CD4-positive, CD25-positive, alpha-beta regulatory T cell (primary cell): Measurements from ENCODE around the gene AGPS. TPM values are rescaled to one million over a fixed set of nuclear protein-coding genes. Genes with fewer than 3 reads are reported as not detected.

Source experiments
- ATAC-seq, 2 donors: fragments of 150-1000 bp; cut with Tn5 transposase; one replicate each; pipeline ENCODE4 v1.10.0; 2021; ENCODE audit warnings: low read depth in 2 of 2, moderate number of reproducible peaks in 2 of 2, moderate library complexity in 1 of 2
- DNase-seq, 3 donors: peaks; one replicate each; pipeline versions ENCODE4 v3.0.0 to v3.0.0-alpha.2; 2012 to 2022; ENCODE audit warnings: mixed read lengths in 1 of 3
- H3K27ac ChIP-seq: one replicate; pipeline ENCODE4 v1.7.0; 2013; ENCODE audit warnings: mild to moderate bottlenecking, low read length; ENCODE audit not compliant: insufficient read depth, poor library complexity, severe bottlenecking
- H3K27me3 ChIP-seq: one replicate; pipeline ENCODE4 v1.7.0; 2013; ENCODE audit warnings: low read length; ENCODE audit not compliant: control insufficient read depth, insufficient read depth
- H3K36me3 ChIP-seq: one replicate; pipeline ENCODE4 v1.7.0; 2013; ENCODE audit warnings: mild to moderate bottlenecking, low read length, moderate library complexity; ENCODE audit not compliant: control insufficient read depth, insufficient read depth
- H3K4me1 ChIP-seq: 2 replicates; pipeline ENCODE4 v1.7.0; 2013; ENCODE audit warnings: mild to moderate bottlenecking, low read length; ENCODE audit not compliant: insufficient read depth, control insufficient read depth, poor library complexity, severe bottlenecking
- H3K4me3 ChIP-seq: one replicate; pipeline ENCODE4 v1.7.0; 2013; ENCODE audit warnings: low read depth, mild to moderate bottlenecking, low read length, moderate library complexity
- H3K9me3 ChIP-seq, 2 experiments: 1 replicate in 1 of 2; 2 replicates in 1 of 2; pipeline ENCODE4 v1.7.0; 2013; ENCODE audit warnings: low read length in 2 of 2, mild to moderate bottlenecking in 1 of 2, moderate library complexity in 1 of 2; ENCODE audit not compliant: control insufficient read depth in 2 of 2
- H3K27ac Mint-ChIP-seq, 3 donors: one replicate each; pipeline ENCODE4 v1.8.0; 2020 to 2022; ENCODE audit warnings: mild to moderate bottlenecking in 3 of 3, mixed read lengths in 3 of 3, moderate library complexity in 2 of 3
- H3K27me3 Mint-ChIP-seq: one replicate; pipeline ENCODE4 v1.8.0; 2022; ENCODE audit warnings: mild to moderate bottlenecking, mixed read lengths
- H3K36me3 Mint-ChIP-seq: one replicate; pipeline ENCODE4 v1.8.0; 2020; ENCODE audit warnings: mixed read lengths
- H3K4me1 Mint-ChIP-seq, 4 donors: one replicate each; pipeline ENCODE4 v1.8.0; 2020 to 2022; ENCODE audit warnings: mixed read lengths in 4 of 4, mild to moderate bottlenecking in 1 of 4
- H3K4me3 Mint-ChIP-seq, 4 donors: one replicate each; pipeline ENCODE4 v1.8.0; 2020 to 2022; ENCODE audit warnings: mild to moderate bottlenecking in 4 of 4, mixed read lengths in 4 of 4, moderate library complexity in 3 of 4
- H3K9me3 Mint-ChIP-seq, 7 donors: one replicate each; pipeline ENCODE4 v1.8.0; 2020 to 2022; ENCODE audit warnings: mixed read lengths in 7 of 7, mild to moderate bottlenecking in 3 of 7, moderate library complexity in 2 of 7
- polyA plus RNA-seq, 4 donors: library from polyadenylated mRNA; unstranded; fragments of 300-500 nt; fragmentation: Illumina TruSeq; gene quantifications; one replicate each; pipeline ENCODE4 v1.2.3, GENCODE V29; 2021
- total RNA-seq: library from RNA; stranded (reverse); gene quantifications from one replicate; pipeline ENCODE4 v1.2.3, GENCODE V29; 2022

Gene AGPS
- total and polyA plus RNA-seq, 5 donors from 2014 or later, result 15.6 to 29.4 (median 22.6) TPM

GRCh38 chr2:177466337-177467195, 74.0 kb downstream of the AGPS start:
- DNase-seq (no peak), ATAC-seq (no peak)
- Histone ChIP-seq H3K4me3 (no peak overlapping the region), H3K27ac (no peak overlapping the region), H3K36me3 (peaks cover 18% of the 10 kb centered on the region), H3K9me3 (peaks cover 0 to 5% of the 10 kb centered on the region in 2 experiments), H3K27me3 (no peaks in the 10 kb centered on the region), H3K4me1 (no peaks in the 10 kb centered on the region)
- peaks cover 40% of the 10 kb centered on the region for H3K36me3 Mint-ChIP-seq
- no peaks in the 10 kb centered on the region for H3K4me1 Mint-ChIP-seq
- H3K4me3 Mint-ChIP-seq, result no peak overlapping the region
- no peak overlapping the region for H3K27ac Mint-ChIP-seq
- H3K9me3 Mint-ChIP-seq, result peaks cover 0 to 8% (median 6%) of the 10 kb centered on the region in 7 donors
- H3K27me3 Mint-ChIP-seq, result no peaks in the 10 kb centered on the region

GRCh38 chr2:177467646-177468045, 75.1 kb downstream of the AGPS start:
- H3K27ac Mint-ChIP-seq, result no peak overlapping the region
- no peak for DNase-seq
- Histone ChIP-seq H3K27ac (no peak overlapping the region), H3K36me3 (peaks cover 21% of the 10 kb centered on the region), H3K9me3 (peaks cover 6 to 11% of the 10 kb centered on the region in 2 experiments), H3K27me3 (no peaks in the 10 kb centered on the region), H3K4me1 (no peaks in the 10 kb centered on the region), H3K4me3 (no peak overlapping the region)
- no peaks in the 10 kb centered on the region for H3K27me3 Mint-ChIP-seq
- H3K4me3 Mint-ChIP-seq, result no peak overlapping the region
- no peak for ATAC-seq
- H3K36me3 Mint-ChIP-seq, result peaks cover 44% of the 10 kb centered on the region
- H3K9me3 Mint-ChIP-seq, result peaks cover 0 to 13% (median 10%) of the 10 kb centered on the region in 7 donors
- H3K4me1 Mint-ChIP-seq, result no peaks in the 10 kb centered on the region

GRCh38 chr2:177471990-177472389, 79.4 kb downstream of the AGPS start:
- H3K4me1 Mint-ChIP-seq, result peaks cover 0 to 10% (median 2%) of the 10 kb centered on the region in 4 donors
- ATAC-seq (no peak), DNase-seq (no peak)
- Histone ChIP-seq H3K4me1 (no peaks in the 10 kb centered on the region), H3K9me3 (peaks cover 6 to 11% of the 10 kb centered on the region in 2 experiments), H3K27me3 (no peaks in the 10 kb centered on the region), H3K36me3 (peaks cover 13% of the 10 kb centered on the region), H3K27ac (no peak overlapping the region), H3K4me3 (no peak overlapping the region)
- peaks cover 0 to 15% (median 10%) of the 10 kb centered on the region in 7 donors for H3K9me3 Mint-ChIP-seq
- no peaks in the 10 kb centered on the region for H3K27me3 Mint-ChIP-seq
- no peak overlapping the region for H3K4me3 Mint-ChIP-seq
- H3K27ac Mint-ChIP-seq, result no peak overlapping the region
- peaks cover 53% of the 10 kb centered on the region for H3K36me3 Mint-ChIP-seq

- peaks cover 61% of the 10 kb centered on the region for H3K36me3 Mint-ChIP-seq
- H3K4me3 Mint-ChIP-seq, result no peak overlapping the region
- no peak for ATAC-seq
- DNase-seq, result no peak
- peaks cover 0 to 18% (median 3%) of the 10 kb centered on the region in 4 donors for H3K4me1 Mint-ChIP-seq
- no peaks in the 10 kb centered on the region for H3K27me3 ChIP-seq
- H3K36me3 ChIP-seq, result peaks cover 16% of the 10 kb centered on the region
- no peak overlapping the region for H3K4me3 ChIP-seq
- H3K27ac Mint-ChIP-seq, result no peak overlapping the region
- no peaks in the 10 kb centered on the region for H3K4me1 ChIP-seq
- H3K27me3 Mint-ChIP-seq, result no peaks in the 10 kb centered on the region
- H3K27ac ChIP-seq, result no peak overlapping the region
- H3K9me3 Mint-ChIP-seq, result peaks cover 0 to 28% (median 12%) of the 10 kb centered on the region in 7 donors
- peaks cover 6 to 11% of the 10 kb centered on the region in 2 experiments for H3K9me3 ChIP-seq
Measured at GRCh38 chr2:177474301-177474700, 81.7 kb downstream of the AGPS start.

GRCh38 chr2:177474998-177475397, 82.4 kb downstream of the AGPS start:
- DNase-seq (no peak), ATAC-seq (no peak)
- no peaks in the 10 kb centered on the region for H3K4me1 ChIP-seq
- Mint-ChIP-seq H3K4me1 (peaks cover 0 to 18% (median 3%) of the 10 kb centered on the region in 4 donors), H3K36me3 (peaks cover 63% of the 10 kb centered on the region), H3K27me3 (no peaks in the 10 kb centered on the region), H3K4me3 (no peak overlapping the region), H3K9me3 (peaks cover 0 to 28% (median 9%) of the 10 kb centered on the region in 7 donors), H3K27ac (no peak overlapping the region)
- no peak overlapping the region for H3K4me3 ChIP-seq
- H3K27ac ChIP-seq, result no peak overlapping the region
- peaks cover 13% of the 10 kb centered on the region for H3K36me3 ChIP-seq
- H3K27me3 ChIP-seq, result no peaks in the 10 kb centered on the region
- H3K9me3 ChIP-seq, result peaks cover 6 to 11% of the 10 kb centered on the region in 2 experiments

GRCh38 chr2:177476897-177477296, 84.3 kb downstream of the AGPS start:
- H3K27ac Mint-ChIP-seq, result no peak overlapping the region
- Histone ChIP-seq H3K4me3 (no peak overlapping the region), H3K36me3 (peaks cover 12% of the 10 kb centered on the region), H3K9me3 (peaks cover 3 to 4% of the 10 kb centered on the region in 2 experiments), H3K4me1 (no peaks in the 10 kb centered on the region), H3K27me3 (no peaks in the 10 kb centered on the region), H3K27ac (no peak overlapping the region)
- H3K4me3 Mint-ChIP-seq, result no peak overlapping the region
- ATAC-seq (no peak), DNase-seq (no peak)
- peaks cover 0 to 20% (median 5%) of the 10 kb centered on the region in 7 donors for H3K9me3 Mint-ChIP-seq
- H3K36me3 Mint-ChIP-seq, result peaks cover 53% of the 10 kb centered on the region
- H3K27me3 Mint-ChIP-seq, result no peaks in the 10 kb centered on the region
- H3K4me1 Mint-ChIP-seq, result peaks cover 0 to 18% (median 3%) of the 10 kb centered on the region in 4 donors

GRCh38 chr2:177478029-177478428, 85.5 kb downstream of the AGPS start:
- no peak overlapping the region for H3K27ac Mint-ChIP-seq
- peaks cover 42% of the 10 kb centered on the region for H3K36me3 Mint-ChIP-seq
- no peaks in the 10 kb centered on the region for H3K27me3 Mint-ChIP-seq
- Histone ChIP-seq H3K4me3 (no peak overlapping the region), H3K36me3 (peaks cover 11% of the 10 kb centered on the region), H3K9me3 (no peaks in the 10 kb centered on the region), H3K27me3 (no peaks in the 10 kb centered on the region), H3K27ac (no peak overlapping the region), H3K4me1 (no peaks in the 10 kb centered on the region)
- H3K4me1 Mint-ChIP-seq, result peaks cover 0 to 18% (median under 1%) of the 10 kb centered on the region in 4 donors
- no peak for ATAC-seq
- DNase-seq, result no peak
- peaks cover 0 to 15% (median 3%) of the 10 kb centered on the region in 7 donors for H3K9me3 Mint-ChIP-seq
- H3K4me3 Mint-ChIP-seq, result no peak overlapping the region
